ENCODE measurements around the gene BCL7A.
A peak's percentile ranks its signal among the peaks of the same experiment; 100 is the strongest.

The BCL7A gene

GRCh38 chr12:122079532-122080081 is 57.9 kb downstream of the BCL7A start:
- DNase-seq = peak; percentile 25

- peak; percentile 47 for DNase-seq
These were observed 58.7 kb downstream of the BCL7A start for GRCh38 chr12:122080149-122081082.

- peak; percentile 37 for DNase-seq
These were observed 59.5 kb downstream of the BCL7A start for GRCh38 chr12:122081083-122081696.

- DNase-seq = peak; percentile 24
These were observed 60.1 kb downstream of the BCL7A start for GRCh38 chr12:122081697-122082221.

- DNase-seq = peak; percentile 65
These were observed 61.1 kb downstream of the BCL7A start for GRCh38 chr12:122082621-122083356.

- DNase-seq = no peak
These were observed 63.2 kb downstream of the BCL7A start for GRCh38 chr12:122084857-122085405.

- no peak for DNase-seq
These were observed 63.9 kb downstream of the BCL7A start for GRCh38 chr12:122085591-122085990.

GRCh38 chr12:122086116-122086515 is 64.4 kb downstream of the BCL7A start:
- DNase-seq = no peak

- no peak for DNase-seq
These were observed 65.1 kb downstream of the BCL7A start for GRCh38 chr12:122086641-122087285.

GRCh38 chr12:122087431-122088178 is 65.9 kb downstream of the BCL7A start:
- DNase-seq = no peak

GRCh38 chr12:122088179-122088810 is 66.6 kb downstream of the BCL7A start:
- no peak for DNase-seq

- DNase-seq = no peak
These were observed 67.4 kb downstream of the BCL7A start for GRCh38 chr12:122089077-122089476.

- no peak for DNase-seq
These were observed 69.3 kb downstream of the BCL7A start for GRCh38 chr12:122090759-122091515.

- DNase-seq = no peak
These were observed 71.6 kb downstream of the BCL7A start for GRCh38 chr12:122093098-122093883.

GRCh38 chr12:122094137-122094734 is 72.6 kb downstream of the BCL7A start:
- DNase-seq = no peak

GRCh38 chr12:122094735-122095631 is 73.3 kb downstream of the BCL7A start:
- DNase-seq = no peak

GRCh38 chr12:122096014-122096413 is 74.3 kb downstream of the BCL7A start:
- DNase-seq = no peak

Data from stimulated activated CD4-positive, alpha-beta T cell treated with anti-CD3 and anti-CD28 coated beads, Interleukin-15, amount 100 ng/mL, for 24 hours (primary cell).